ENCODE data around the gene CA10. TPM values are rescaled to one million over a fixed set of nuclear protein-coding genes. Genes with fewer than 3 reads are reported as not detected.

CA10 gene
- total and polyA plus RNA-seq, 2 donors (not counting 1 experiment from before 2014, with no cell fraction given) = not detected

DNA sequence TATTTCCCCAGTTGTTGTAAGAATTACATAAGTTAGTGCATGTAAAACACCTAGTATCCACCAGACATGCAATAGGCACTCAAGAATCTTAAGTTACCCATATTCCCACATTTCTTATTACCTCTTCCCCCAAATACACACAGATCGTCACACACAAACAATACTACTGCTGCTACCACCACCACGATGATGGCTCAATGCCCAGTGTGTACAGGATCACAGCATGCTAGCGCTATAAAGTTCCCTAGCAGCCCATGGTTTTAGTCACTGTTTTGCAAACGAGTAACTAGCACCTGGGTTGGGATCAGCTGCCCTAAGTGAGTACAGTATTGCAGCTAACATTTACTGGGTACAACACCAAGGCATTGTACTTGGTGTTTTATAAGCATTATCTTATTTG, 486.4 kb downstream of the CA10 start:
- intact Hi-C loops (cut with micrococcal nuclease) = no loop called here
- TF ChIP-seq, protein P1, sequence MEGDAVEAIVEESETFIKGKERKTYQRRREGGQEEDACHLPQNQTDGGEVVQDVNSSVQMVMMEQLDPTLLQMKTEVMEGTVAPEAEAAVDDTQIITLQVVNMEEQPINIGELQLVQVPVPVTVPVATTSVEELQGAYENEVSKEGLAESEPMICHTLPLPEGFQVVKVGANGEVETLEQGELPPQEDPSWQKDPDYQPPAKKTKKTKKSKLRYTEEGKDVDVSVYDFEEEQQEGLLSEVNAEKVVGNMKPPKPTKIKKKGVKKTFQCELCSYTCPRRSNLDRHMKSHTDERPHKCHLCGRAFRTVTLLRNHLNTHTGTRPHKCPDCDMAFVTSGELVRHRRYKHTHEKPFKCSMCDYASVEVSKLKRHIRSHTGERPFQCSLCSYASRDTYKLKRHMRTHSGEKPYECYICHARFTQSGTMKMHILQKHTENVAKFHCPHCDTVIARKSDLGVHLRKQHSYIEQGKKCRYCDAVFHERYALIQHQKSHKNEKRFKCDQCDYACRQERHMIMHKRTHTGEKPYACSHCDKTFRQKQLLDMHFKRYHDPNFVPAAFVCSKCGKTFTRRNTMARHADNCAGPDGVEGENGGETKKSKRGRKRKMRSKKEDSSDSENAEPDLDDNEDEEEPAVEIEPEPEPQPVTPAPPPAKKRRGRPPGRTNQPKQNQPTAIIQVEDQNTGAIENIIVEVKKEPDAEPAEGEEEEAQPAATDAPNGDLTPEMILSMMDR (IDR thresholded peaks at IDR 0.05) = no peak
- no peak for TF ChIP-seq EZH2 (IDR thresholded peaks at IDR 0.05; ENCODE audit: borderline replicate concordance, insufficient read depth, low read depth, low read length, poor library complexity, severe bottlenecking)
- no peak overlapping the region for H3K4me3 ChIP-seq (ENCODE audit: control extremely low read depth in 1 of 5, extremely low read depth in 1 of 5, insufficient read depth in 1 of 5, low read depth in 2 of 5, low read length in 4 of 5)
- no peak overlapping the region for H3K27ac Mint-ChIP-seq
- H3K27ac ChIP-seq (ENCODE audit: low read length in 2 of 2) = no peak overlapping the region
- H3K9me3 Mint-ChIP-seq (ENCODE audit: insufficient read depth) = no peaks in the 10 kb centered on the region
- ATAC-seq (ENCODE audit: low read depth) = no peak
- no peak overlapping the region for H3K9ac ChIP-seq (ENCODE audit: low read length)
- no peaks in the 10 kb centered on the region for H4K20me1 ChIP-seq (ENCODE audit: control insufficient read depth, insufficient read depth, low read length, poor library complexity, severe bottlenecking)
- H3K79me2 ChIP-seq (ENCODE audit: control insufficient read depth, insufficient read depth, low read length) = no peaks in the 10 kb centered on the region
- no peaks in the 10 kb centered on the region for H3K4me1 Mint-ChIP-seq
- DNase-seq = no peak
- H3K27me3 Mint-ChIP-seq = no peaks in the 10 kb centered on the region
- peaks cover 0 to 10% (median 0%) of the 10 kb centered on the region in 3 donors for H3K9me3 ChIP-seq (ENCODE audit: control extremely low read depth in 1 of 3, control insufficient read depth in 2 of 3, insufficient read depth in 1 of 3, low read length in 2 of 3)
- H3K4me3 Mint-ChIP-seq = no peak overlapping the region
- 82% methylated on average over 4 of the region's 4 CpGs for WGBS (ENCODE audit: insufficient coverage)
- no peaks in the 10 kb centered on the region for H3K4me1 ChIP-seq (ENCODE audit: control insufficient read depth in 2 of 2, insufficient read depth in 2 of 2, low read length in 2 of 2)
- no peak overlapping the region for H3K4me2 ChIP-seq (replicated peaks; ENCODE audit: low read depth, low read length, poor library complexity, severe bottlenecking)
- no peaks in the 10 kb centered on the region for H3K27me3 ChIP-seq (replicated peaks in 1 of 4; ENCODE audit: control extremely low read depth in 1 of 4, control insufficient read depth in 3 of 4, insufficient read depth in 4 of 4, low read length in 3 of 4)
- ChIA-PET POLR2A (no interaction called here), CTCF (no interaction called here)
- no peak overlapping the region for H2AFZ ChIP-seq (ENCODE audit: insufficient read depth, low read depth, low read length, poor library complexity, severe bottlenecking)
- no peaks in the 10 kb centered on the region for H3K36me3 ChIP-seq (replicated peaks in 1 of 2; ENCODE audit: control extremely low read depth in 1 of 2, control insufficient read depth in 1 of 2, extremely low read depth in 1 of 2, insufficient read depth in 2 of 2, low read length in 1 of 2)

DNA sequence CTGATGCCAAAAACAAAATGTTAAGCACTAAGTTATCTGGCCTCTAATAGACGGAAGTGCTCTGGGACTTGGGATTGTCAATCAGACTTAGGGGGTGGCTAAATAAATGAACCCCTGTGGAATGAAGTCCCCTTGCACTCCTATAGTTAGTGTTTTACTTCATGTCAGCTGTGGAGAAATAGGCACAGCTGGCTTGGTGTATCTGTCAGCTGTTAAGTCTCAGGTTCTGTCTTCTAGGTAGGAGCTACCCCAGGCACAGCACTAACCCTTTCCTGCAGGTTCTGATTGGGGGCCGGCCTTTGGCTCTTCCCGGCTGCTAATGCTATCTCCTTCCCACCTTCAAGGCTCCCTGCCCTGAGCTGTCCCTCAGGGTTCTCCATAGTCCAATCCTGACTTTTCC, 487.6 kb downstream of the CA10 start:
- Histone ChIP-seq H3K79me2 (ENCODE audit: control insufficient read depth, insufficient read depth, low read length) (no peaks in the 10 kb centered on the region), H3K36me3 (replicated peaks in 1 of 2; ENCODE audit: control extremely low read depth in 1 of 2, control insufficient read depth in 1 of 2, extremely low read depth in 1 of 2, insufficient read depth in 2 of 2, low read length in 1 of 2) (no peaks in the 10 kb centered on the region), H3K4me1 (ENCODE audit: control insufficient read depth in 2 of 2, insufficient read depth in 2 of 2, low read length in 2 of 2) (no peaks in the 10 kb centered on the region), H3K27ac (ENCODE audit: low read length in 2 of 2) (no peak overlapping the region), H3K4me3 (ENCODE audit: control extremely low read depth in 1 of 5, extremely low read depth in 1 of 5, insufficient read depth in 1 of 5, low read depth in 2 of 5, low read length in 4 of 5) (no peak overlapping the region), H3K9me3 (ENCODE audit: control extremely low read depth in 1 of 3, control insufficient read depth in 2 of 3, insufficient read depth in 1 of 3, low read length in 2 of 3) (peaks cover 0 to 10% (median 0%) of the 10 kb centered on the region in 3 donors), H3K9ac (ENCODE audit: low read length) (no peak overlapping the region), H3K4me2 (replicated peaks; ENCODE audit: low read depth, low read length, poor library complexity, severe bottlenecking) (no peak overlapping the region), H4K20me1 (ENCODE audit: control insufficient read depth, insufficient read depth, low read length, poor library complexity, severe bottlenecking) (no peaks in the 10 kb centered on the region), H2AFZ (ENCODE audit: insufficient read depth, low read depth, low read length, poor library complexity, severe bottlenecking) (no peak overlapping the region), H3K27me3 (replicated peaks in 1 of 4; ENCODE audit: control extremely low read depth in 1 of 4, control insufficient read depth in 3 of 4, insufficient read depth in 4 of 4, low read length in 3 of 4) (no peaks in the 10 kb centered on the region)
- Mint-ChIP-seq H3K4me1 (no peaks in the 10 kb centered on the region), H3K27me3 (no peaks in the 10 kb centered on the region), H3K4me3 (no peak overlapping the region), H3K27ac (no peak overlapping the region), H3K9me3 (ENCODE audit: insufficient read depth) (no peaks in the 10 kb centered on the region)
- WGBS (ENCODE audit: insufficient coverage) = 100% methylated on average over 1 of the region's 3 CpGs
- intact Hi-C loops (cut with micrococcal nuclease) = no loop called here
- CTCF ChIA-PET = no interaction called here
- POLR2A ChIA-PET = no interaction called here
- no peak for DNase-seq
- no peak for TF ChIP-seq EZH2 (IDR thresholded peaks at IDR 0.05; ENCODE audit: borderline replicate concordance, insufficient read depth, low read depth, low read length, poor library complexity, severe bottlenecking)
- TF ChIP-seq, protein P1 (IDR thresholded peaks at IDR 0.05) = no peak
- ATAC-seq (ENCODE audit: low read depth) = no peak
